H9 (cell line): Measurements from ENCODE around the gene SORCS2. TPM values are rescaled to one million over a fixed set of nuclear protein-coding genes. Genes with fewer than 3 reads are reported as not detected.

Source experiments
- DNase-seq: peaks from one replicate; pipeline ENCODE4 v3.0.0-alpha.2; 2017
- H2AFZ ChIP-seq: one replicate; pipeline ENCODE4 v1.6.1; 2013; ENCODE audit warnings: mild to moderate bottlenecking, low read length, control low read depth, moderate library complexity
- H2AK5ac ChIP-seq: 2 replicates; pipeline ENCODE4 v1.6.1; 2013; ENCODE audit warnings: low read length, control low read depth, mixed read lengths; ENCODE audit not compliant: insufficient read length
- H2BK120ac ChIP-seq: one replicate; pipeline ENCODE4 v1.6.1; 2013; ENCODE audit warnings: low read depth, mild to moderate bottlenecking, low read length, control low read depth, inconsistent platforms; ENCODE audit not compliant: poor library complexity, severe bottlenecking
- H2BK12ac ChIP-seq: 2 replicates; pipeline ENCODE4 v1.6.1; 2013; ENCODE audit warnings: low read length, control low read depth, mixed read lengths, low read depth; ENCODE audit not compliant: insufficient read length
- H2BK15ac ChIP-seq: 2 replicates; pipeline ENCODE4 v1.6.1; 2013; ENCODE audit warnings: low read depth, low read length, control low read depth
- H2BK20ac ChIP-seq: one replicate; pipeline ENCODE4 v1.6.1; 2013; ENCODE audit warnings: low read depth, mild to moderate bottlenecking, low read length, control low read depth, inconsistent platforms; ENCODE audit not compliant: poor library complexity, severe bottlenecking
- H2BK5ac ChIP-seq: 2 replicates; pipeline ENCODE4 v1.6.1; 2013; ENCODE audit warnings: low read length, control low read depth, mixed read lengths; ENCODE audit not compliant: insufficient read length
- H3K14ac ChIP-seq: 2 replicates; pipeline ENCODE4 v1.6.1; 2013; ENCODE audit warnings: low read length, control low read depth; ENCODE audit not compliant: insufficient read depth
- H3K18ac ChIP-seq: 2 replicates; pipeline ENCODE4 v1.6.1; 2013; ENCODE audit warnings: low read depth, mild to moderate bottlenecking, mixed read lengths, low read length, control low read depth; ENCODE audit not compliant: insufficient read length
- H3K23ac ChIP-seq: 2 replicates; pipeline ENCODE4 v1.6.1; 2013; ENCODE audit warnings: low read length, control low read depth, mixed read lengths, low read depth; ENCODE audit not compliant: insufficient read length
- H3K23me2 ChIP-seq: 2 replicates; pipeline ENCODE4 v1.6.1; 2013; ENCODE audit warnings: low read depth, mild to moderate bottlenecking, mixed read lengths, low read length, control low read depth; ENCODE audit not compliant: insufficient read length, poor library complexity, severe bottlenecking
- H3K27ac ChIP-seq: 2 replicates; pipeline ENCODE4 v1.5.1; 2013; ENCODE audit warnings: low read length, control low read depth, mixed read lengths, low read depth; ENCODE audit not compliant: insufficient read length
- H3K27me3 ChIP-seq: 2 replicates; pipeline ENCODE4 v1.6.1; 2013; ENCODE audit warnings: low read length, control low read depth, inconsistent platforms; ENCODE audit not compliant: insufficient read depth
- H3K4ac ChIP-seq: 2 replicates; pipeline ENCODE4 v1.6.1; 2013; ENCODE audit warnings: low read depth, mild to moderate bottlenecking, control low read depth, inconsistent platforms, low read length, moderate library complexity
- H3K4me1 ChIP-seq: 2 replicates; pipeline ENCODE4 v1.6.1; 2013; ENCODE audit warnings: low read length, control low read depth, inconsistent platforms; ENCODE audit not compliant: insufficient read depth
- H3K4me2 ChIP-seq: 2 replicates; pipeline ENCODE4 v1.6.1; 2013; ENCODE audit warnings: low read length, control low read depth, mixed read lengths; ENCODE audit not compliant: insufficient read length, insufficient read depth
- H3K56ac ChIP-seq: 2 replicates; pipeline ENCODE4 v1.6.1; 2013; ENCODE audit warnings: low read depth, mild to moderate bottlenecking, mixed read lengths, low read length, control low read depth; ENCODE audit not compliant: insufficient read length
- H3K79me1 ChIP-seq: 2 replicates; pipeline ENCODE4 v1.6.1; 2013; ENCODE audit warnings: low read depth, mild to moderate bottlenecking, moderate library complexity, low read length, control low read depth, inconsistent platforms; ENCODE audit not compliant: insufficient read depth, poor library complexity, severe bottlenecking
- H3K79me2 ChIP-seq: 2 replicates; pipeline ENCODE4 v1.6.1; 2013; ENCODE audit warnings: low read length, control low read depth, inconsistent platforms; ENCODE audit not compliant: insufficient read depth
- H3K9ac ChIP-seq: 2 replicates; pipeline ENCODE4 v1.6.1; 2013; ENCODE audit warnings: low read length, control low read depth, mixed read lengths; ENCODE audit not compliant: insufficient read length; ENCODE audit errors: extremely low read depth
- H3K9me3 ChIP-seq: one replicate; pipeline ENCODE4 v1.6.1; 2013; ENCODE audit warnings: low read depth, low read length, inconsistent platforms; ENCODE audit not compliant: control insufficient read depth
- H3T11ph ChIP-seq: one replicate; pipeline ENCODE4 v1.6.1; 2013; ENCODE audit warnings: mild to moderate bottlenecking, low read length, control low read depth, inconsistent platforms
- H4K20me1 ChIP-seq: one replicate; pipeline ENCODE4 v1.6.1; 2013; ENCODE audit not compliant: control insufficient read depth, insufficient read length, insufficient read depth
- H4K5ac ChIP-seq: 2 replicates; pipeline ENCODE4 v1.6.1; 2013; ENCODE audit warnings: low read depth, mild to moderate bottlenecking, mixed read lengths, low read length, control low read depth; ENCODE audit not compliant: insufficient read length
- H4K8ac ChIP-seq: replicated peaks from 2 replicates; pipeline ENCODE4 v1.6.1; 2013; ENCODE audit warnings: low read length, control low read depth, mixed read lengths, low read depth; ENCODE audit not compliant: insufficient read length
- H4K91ac ChIP-seq: 2 replicates; pipeline ENCODE4 v1.6.1; 2013; ENCODE audit warnings: low read depth, mild to moderate bottlenecking, moderate library complexity, mixed read lengths, low read length, control low read depth; ENCODE audit not compliant: insufficient read length
- H3K27ac Mint-ChIP-seq, 3 experiments: 2 replicates in 2 of 3; 3 replicates in 1 of 3; pipeline ENCODE4 v1.8.0; 2020 to 2021; ENCODE audit warnings: mixed read lengths in 3 of 3, mild to moderate bottlenecking in 1 of 3, moderate library complexity in 1 of 3
- H3K27me3 Mint-ChIP-seq: 2 replicates; pipeline ENCODE4 v1.8.0; 2021; ENCODE audit warnings: low read depth, mild to moderate bottlenecking, moderate library complexity, mixed read lengths
- H3K36me3 Mint-ChIP-seq, 3 experiments: 2 replicates in 2 of 3; 3 replicates in 1 of 3; pipeline ENCODE4 v1.8.0; 2020 to 2021; ENCODE audit warnings: low read depth in 3 of 3, mixed read lengths in 3 of 3; ENCODE audit not compliant: insufficient read depth in 1 of 3
- H3K4me1 Mint-ChIP-seq, 2 experiments: 2 replicates each; pipeline ENCODE4 v1.8.0; 2020; ENCODE audit warnings: mixed read lengths in 2 of 2
- H3K4me3 Mint-ChIP-seq, 2 experiments: 2 replicates in 1 of 2; 3 replicates in 1 of 2; pipeline ENCODE4 v1.8.0; 2020 to 2021; ENCODE audit warnings: mild to moderate bottlenecking in 2 of 2, mixed read lengths in 2 of 2, moderate library complexity in 1 of 2
- H3K9me3 Mint-ChIP-seq, 2 experiments: 2 replicates in 1 of 2; 3 replicates in 1 of 2; pipeline ENCODE4 v1.8.0; 2020; ENCODE audit warnings: mild to moderate bottlenecking in 2 of 2, mixed read lengths in 2 of 2, moderate library complexity in 1 of 2
- WGBS: extraction: QIAGEN DNeasy Blood & Tissue Kit; methylation state at CpG from one replicate; pipeline ENCODE4 v1.1.7; 2013; ENCODE audit warnings: missing lambda C conversion rate, low lambda C conversion rate, mixed read lengths; ENCODE audit not compliant: insufficient read length; ENCODE audit errors: extremely low coverage; 5-methylcytosine and 5-hydroxymethylcytosine counted together
- total RNA-seq: library from RNA; stranded (reverse); gene quantifications from 2 replicates; pipeline ENCODE4 v1.2.1, GENCODE V29; 2021
- TF ChIP-seq, protein P1 (sequence below): fragments of 200-600 bp; sonication (generic); conservative IDR thresholded peaks from 3 replicates; pipeline ENCODE4 v1.8.0; 2021; ENCODE audit warnings: antibody characterized with exemption, mild to moderate bottlenecking

Gene SORCS2
- total RNA-seq, 1 experiment from 2014 or later: 0.57 TPM

DNA sequence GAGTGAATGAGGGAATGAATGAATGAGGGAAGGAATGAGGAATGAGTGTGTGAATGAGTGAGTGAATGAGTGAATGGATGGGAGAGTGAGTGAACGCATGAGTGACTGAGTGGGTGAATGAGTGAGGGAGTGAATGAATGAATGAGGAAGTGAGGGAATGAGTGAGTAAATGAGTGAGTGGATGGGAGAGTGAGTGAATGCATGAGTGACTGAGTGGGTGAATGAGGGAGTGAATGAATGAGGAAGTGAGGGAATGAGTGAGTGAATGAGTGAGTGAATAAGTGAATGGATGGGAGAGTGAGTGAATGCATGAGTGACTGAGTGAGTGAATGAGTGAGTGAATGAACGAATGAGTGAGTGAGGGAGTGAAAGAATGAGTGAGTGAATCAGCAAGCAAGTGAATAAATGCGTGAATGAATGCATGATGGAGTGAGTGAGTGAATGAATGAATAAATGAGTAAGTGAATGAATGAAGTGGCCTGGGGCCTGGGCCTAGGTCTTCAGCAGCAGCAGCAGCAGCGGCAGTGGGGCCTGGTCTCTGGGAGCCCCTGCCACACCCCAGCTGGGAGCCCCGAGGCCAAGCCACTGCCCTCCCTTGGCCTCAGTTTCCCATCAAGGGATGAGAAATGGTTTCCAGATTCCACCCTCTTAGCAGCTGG is 258.6 kb downstream of the SORCS2 start:
- H3K27ac Mint-ChIP-seq: no peak overlapping the region
- Histone ChIP-seq H2BK12ac (no peak overlapping the region), H2BK5ac (no peak overlapping the region), H3K4me1 (no peaks in the 10 kb centered on the region), H3K9ac (no peak overlapping the region), H4K20me1 (no peaks in the 10 kb centered on the region), H3K14ac (no peak overlapping the region), H3K23me2 (no peaks in the 10 kb centered on the region), H3K18ac (no peak overlapping the region), H4K91ac (no peak overlapping the region), H3K56ac (no peak overlapping the region), H3K79me1 (no peaks in the 10 kb centered on the region), H3K4ac (no peak overlapping the region), H3K9me3 (no peaks in the 10 kb centered on the region), H2BK20ac (no peak overlapping the region), H2AK5ac (no peak overlapping the region), H3T11ph (no peak overlapping the region), H3K27ac (no peak overlapping the region), H2AFZ (no peak overlapping the region), H3K27me3 (no peaks in the 10 kb centered on the region), H3K79me2 (no peaks in the 10 kb centered on the region), H2BK15ac (no peak overlapping the region), H3K23ac (no peak overlapping the region), H2BK120ac (no peak overlapping the region), H3K4me2 (no peak overlapping the region), H4K5ac (no peak overlapping the region), H4K8ac (no peak overlapping the region)
- no peaks in the 10 kb centered on the region; a peak in 1 of 7 replicates for H3K36me3 Mint-ChIP-seq
- H3K9me3 Mint-ChIP-seq: no peaks in the 10 kb centered on the region; a peak in 1 of 5 replicates
- TF ChIP-seq, protein P1, sequence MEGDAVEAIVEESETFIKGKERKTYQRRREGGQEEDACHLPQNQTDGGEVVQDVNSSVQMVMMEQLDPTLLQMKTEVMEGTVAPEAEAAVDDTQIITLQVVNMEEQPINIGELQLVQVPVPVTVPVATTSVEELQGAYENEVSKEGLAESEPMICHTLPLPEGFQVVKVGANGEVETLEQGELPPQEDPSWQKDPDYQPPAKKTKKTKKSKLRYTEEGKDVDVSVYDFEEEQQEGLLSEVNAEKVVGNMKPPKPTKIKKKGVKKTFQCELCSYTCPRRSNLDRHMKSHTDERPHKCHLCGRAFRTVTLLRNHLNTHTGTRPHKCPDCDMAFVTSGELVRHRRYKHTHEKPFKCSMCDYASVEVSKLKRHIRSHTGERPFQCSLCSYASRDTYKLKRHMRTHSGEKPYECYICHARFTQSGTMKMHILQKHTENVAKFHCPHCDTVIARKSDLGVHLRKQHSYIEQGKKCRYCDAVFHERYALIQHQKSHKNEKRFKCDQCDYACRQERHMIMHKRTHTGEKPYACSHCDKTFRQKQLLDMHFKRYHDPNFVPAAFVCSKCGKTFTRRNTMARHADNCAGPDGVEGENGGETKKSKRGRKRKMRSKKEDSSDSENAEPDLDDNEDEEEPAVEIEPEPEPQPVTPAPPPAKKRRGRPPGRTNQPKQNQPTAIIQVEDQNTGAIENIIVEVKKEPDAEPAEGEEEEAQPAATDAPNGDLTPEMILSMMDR: no peak
- 100% methylated on average over 1 of the region's 5 CpGs for WGBS
- peaks cover 15% of the 10 kb centered on the region for H3K27me3 Mint-ChIP-seq
- no peak for DNase-seq
- peaks cover 0 to 1% of the 10 kb centered on the region in 2 experiments; a peak in 2 of 4 replicates for H3K4me1 Mint-ChIP-seq
- no peak overlapping the region for H3K4me3 Mint-ChIP-seq
